Neural progenitor cell (in vitro differentiated cells): Measurements from ENCODE around the gene PGAM1. TPM values are rescaled to one million over a fixed set of nuclear protein-coding genes. Genes with fewer than 3 reads are reported as not detected.
A peak's percentile ranks its signal among the peaks of the same experiment; 100 is the strongest.
"Not testable (repeated sequence)": the region's sequence is repeated elsewhere in the genome, so short reads cannot be mapped to it uniquely, and the experiment has no call there.

Experiments used
- DNase-seq: peaks from one replicate; pipeline ENCODE4 v3.0.0-alpha.2; 2016; ENCODE audit warnings: low spot score
- H2AFZ ChIP-seq: fragments of 200-600 bp; sonication (generic); replicated peaks from 2 replicates; pipeline ENCODE4 v1.6.1; 2016; ENCODE audit warnings: antibody characterized with exemption
- H3F3A ChIP-seq: fragments of 200-600 bp; sonication (generic); 2 replicates; pipeline ENCODE4 v1.6.1; 2016; ENCODE audit warnings: antibody characterized with exemption, low read depth
- H3K27ac ChIP-seq: fragments of 200-600 bp; sonication (generic); 2 replicates; pipeline ENCODE4 v1.5.1; 2016; ENCODE audit warnings: mild to moderate bottlenecking
- H3K27me3 ChIP-seq: fragments of 200-600 bp; sonication (generic); 2 replicates; pipeline ENCODE4 v1.6.1; 2016; ENCODE audit warnings: mild to moderate bottlenecking, moderate library complexity
- H3K36me3 ChIP-seq: fragments of 200-600 bp; sonication (generic); 2 replicates; pipeline ENCODE4 v1.5.1; 2016
- H3K4me1 ChIP-seq: fragments of 200-600 bp; sonication (generic); 2 replicates; pipeline ENCODE4 v1.6.1; 2016; ENCODE audit warnings: mixed run types
- H3K4me2 ChIP-seq: fragments of 200-600 bp; sonication (generic); 2 replicates; pipeline ENCODE4 v1.6.1; 2016
- H3K4me3 ChIP-seq: fragments of 200-600 bp; sonication (generic); 2 replicates; pipeline ENCODE4 v1.5.1; 2016
- H3K79me2 ChIP-seq: fragments of 200-600 bp; sonication (generic); 2 replicates; pipeline ENCODE4 v1.6.1; 2016; ENCODE audit warnings: low read depth
- H3K9ac ChIP-seq: fragments of 200-600 bp; sonication (generic); 2 replicates; pipeline ENCODE4 v1.6.1; 2016
- H3K9me3 ChIP-seq: fragments of 200-600 bp; sonication (generic); 2 replicates; pipeline ENCODE4 v1.5.1; 2016; ENCODE audit warnings: low read depth
- H4K20me1 ChIP-seq: fragments of 200-600 bp; sonication (generic); 2 replicates; pipeline ENCODE4 v1.6.1; 2016; ENCODE audit warnings: low read depth
- H3K27ac Mint-ChIP-seq: 3 replicates; pipeline ENCODE4 v1.8.0; 2021; ENCODE audit warnings: mixed read lengths
- H3K27me3 Mint-ChIP-seq: 2 replicates; pipeline ENCODE4 v1.8.0; 2022; ENCODE audit warnings: low read depth, mild to moderate bottlenecking, inconsistent platforms, moderate library complexity, mixed read lengths; ENCODE audit not compliant: insufficient read depth
- H3K36me3 Mint-ChIP-seq: 3 replicates; pipeline ENCODE4 v1.8.0; 2021; ENCODE audit warnings: mixed read lengths
- H3K4me1 Mint-ChIP-seq: 3 replicates; pipeline ENCODE4 v1.8.0; 2021; ENCODE audit warnings: mixed read lengths
- H3K4me3 Mint-ChIP-seq: 3 replicates; pipeline ENCODE4 v1.8.0; 2021; ENCODE audit warnings: mild to moderate bottlenecking, moderate library complexity, mixed read lengths
- H3K9me3 Mint-ChIP-seq: 3 replicates; pipeline ENCODE4 v1.8.0; 2020; ENCODE audit warnings: mixed read lengths
- CTCF ChIP-seq: fragments of 200-600 bp; sonication (generic); IDR thresholded peaks from 2 replicates; pipeline ENCODE4 v1.5.1; 2017; ENCODE audit warnings: antibody characterized with exemption, mild to moderate bottlenecking
- EZH2 ChIP-seq: fragments of 200-600 bp; sonication (generic); IDR thresholded peaks from 2 replicates; pipeline ENCODE4 v1.6.1; 2017; ENCODE audit warnings: antibody characterized with exemption, mild to moderate bottlenecking, moderate library complexity
- EZH2phosphoT487 ChIP-seq: fragments of 200-600 bp; sonication (generic); IDR thresholded peaks from 2 replicates; pipeline ENCODE4 v1.6.1; 2017; ENCODE audit warnings: antibody characterized with exemption
- total RNA-seq: library from RNA; depleted of rRNA; stranded (reverse); fragments of >200 nt; gene quantifications from 2 replicates; pipeline ENCODE4 v1.2.3, GENCODE V29; 2015; ENCODE audit warnings: low replicate concordance

The PGAM1 gene
- total RNA-seq, 1 donor from 2014 or later = 887 TPM

GRCh38 chr10:97416565-97416964, 9.4 kb upstream of the PGAM1 start:
- no peak overlapping the region for H3K4me3 Mint-ChIP-seq
- TF ChIP-seq EZH2phosphoT487 (no peak), EZH2 (no peak), CTCF (no peak)
- H3K27ac ChIP-seq = no peak overlapping the region
- H3K79me2 ChIP-seq = no peaks in the 10 kb centered on the region
- peak overlapping the region; percentile 24 for H3K27ac Mint-ChIP-seq
- no peaks in the 10 kb centered on the region for H3K27me3 ChIP-seq
- no peaks in the 10 kb centered on the region for H3K9me3 Mint-ChIP-seq
- H3K9me3 ChIP-seq = no peaks in the 10 kb centered on the region
- H3K36me3 Mint-ChIP-seq = no peaks in the 10 kb centered on the region
- H2AFZ ChIP-seq = no peak overlapping the region
- no peaks in the 10 kb centered on the region for H3K36me3 ChIP-seq
- H3K27me3 Mint-ChIP-seq = no peaks in the 10 kb centered on the region
- H4K20me1 ChIP-seq = no peaks in the 10 kb centered on the region
- peaks cover 43% of the 10 kb centered on the region for H3K4me1 Mint-ChIP-seq
- no peak overlapping the region for H3K4me2 ChIP-seq
- peaks cover 44% of the 10 kb centered on the region for H3F3A ChIP-seq
- no peak for DNase-seq
- H3K9ac ChIP-seq = no peak overlapping the region
- H3K4me1 ChIP-seq = peaks cover 14% of the 10 kb centered on the region
- no peak overlapping the region for H3K4me3 ChIP-seq

- H3K36me3 Mint-ChIP-seq = peaks cover 12% of the 10 kb centered on the region
- not testable (repeated sequence) for H3K27me3 Mint-ChIP-seq, H2AFZ ChIP-seq, H3K4me2 ChIP-seq, H3K27ac ChIP-seq, H3K27me3 ChIP-seq, DNase-seq, H3K9ac ChIP-seq, H3K36me3 ChIP-seq, H3K9me3 ChIP-seq, H3K9me3 Mint-ChIP-seq, H3K4me3 ChIP-seq
- Histone ChIP-seq H4K20me1 (peaks cover 19% of the 10 kb centered on the region), H3K4me1 (peaks cover 11% of the 10 kb centered on the region), H3K79me2 (peaks cover 27% of the 10 kb centered on the region), H3F3A (peaks cover 57% of the 10 kb centered on the region)
- H3K27ac Mint-ChIP-seq = peak overlapping the region; percentile 35
- H3K4me3 Mint-ChIP-seq = peak overlapping the region; percentile 33
- H3K4me1 Mint-ChIP-seq = peaks cover 31% of the 10 kb centered on the region
These were observed 2.3 kb upstream of the PGAM1 start for GRCh38 chr10:97423757-97424098.

- peak; percentile 45 for DNase-seq
- H3K9ac ChIP-seq = peak overlapping the region; percentile 89
- Mint-ChIP-seq H3K27ac (peak overlapping the region; percentile 81), H3K36me3 (peaks cover 35% of the 10 kb centered on the region), H3K27me3 (peaks cover 2% of the 10 kb centered on the region), H3K4me1 (peaks cover 31% of the 10 kb centered on the region), H3K9me3 (no peaks in the 10 kb centered on the region), H3K4me3 (peak overlapping the region; percentile 96)
- H3K4me3 ChIP-seq = peak overlapping the region; percentile 94
- no peak overlapping the region for H2AFZ ChIP-seq
- no peaks in the 10 kb centered on the region for H3K9me3 ChIP-seq
- peaks cover 51% of the 10 kb centered on the region for H4K20me1 ChIP-seq
- H3K27me3 ChIP-seq = no peaks in the 10 kb centered on the region
- H3K4me2 ChIP-seq = peak overlapping the region; percentile 96
- peaks cover 56% of the 10 kb centered on the region for H3K79me2 ChIP-seq
- peak overlapping the region; percentile 77 for H3K27ac ChIP-seq
- H3K36me3 ChIP-seq = peaks cover 17% of the 10 kb centered on the region
- TF ChIP-seq EZH2 (no peak), CTCF (no peak), EZH2phosphoT487 (no peak)
- H3F3A ChIP-seq = peaks cover 68% of the 10 kb centered on the region
- peaks cover 19% of the 10 kb centered on the region for H3K4me1 ChIP-seq
These were observed 982 bp downstream of the PGAM1 start for GRCh38 chr10:97426776-97427570.

GRCh38 chr10:97427571-97428179, 1.7 kb downstream of the PGAM1 start:
- DNase-seq = peak; percentile 82
- Histone ChIP-seq H4K20me1 (peaks cover 54% of the 10 kb centered on the region), H3F3A (peaks cover 70% of the 10 kb centered on the region), H2AFZ (no peak overlapping the region), H3K79me2 (peaks cover 56% of the 10 kb centered on the region), H3K9ac (peak overlapping the region; percentile 89), H3K4me1 (peaks cover 19% of the 10 kb centered on the region), H3K27me3 (no peaks in the 10 kb centered on the region), H3K9me3 (no peaks in the 10 kb centered on the region), H3K4me2 (peak overlapping the region; percentile 96), H3K4me3 (peak overlapping the region; percentile 94), H3K36me3 (peaks cover 17% of the 10 kb centered on the region), H3K27ac (peak overlapping the region; percentile 77)
- no peak for TF ChIP-seq EZH2phosphoT487
- no peak for TF ChIP-seq CTCF
- TF ChIP-seq EZH2 = no peak
- Mint-ChIP-seq H3K4me1 (peaks cover 31% of the 10 kb centered on the region), H3K9me3 (no peaks in the 10 kb centered on the region), H3K27me3 (peaks cover 2% of the 10 kb centered on the region), H3K36me3 (peaks cover 38% of the 10 kb centered on the region), H3K27ac (peak overlapping the region; percentile 79), H3K4me3 (peak overlapping the region; percentile 96)
